Measurements from ENCODE around the gene GAGE13. TPM values are rescaled to one million over a fixed set of nuclear protein-coding genes. Genes with fewer than 3 reads are reported as not detected.
A peak's percentile ranks its signal among the peaks of the same experiment; 100 is the strongest.
"Not testable (repeated sequence)": the region's sequence is repeated elsewhere in the genome, so short reads cannot be mapped to it uniquely, and the experiment has no call there.

The GAGE13 gene
- total RNA-seq, 2 experiments from 2014 or later = not detected

GRCh38 chrX:49303346-49303745, 28.0 kb upstream of the GAGE13 start, which contains the start of gene GAGE10:
TSS of gene GAGE10 (plus strand) at chrX:49303646. CDS start at chrX:49304860, 1,214 bp downstream.
- Mint-ChIP-seq H3K27ac (no peak within 1 kb of the TSS), H3K9me3 (ENCODE audit: low read depth) (no peaks in the 10 kb centered on the region), H3K4me3 (no peak within 1 kb of the TSS), H3K4me1 (peaks cover under 1% of the 10 kb centered on the region), H3K36me3 (ENCODE audit: low read depth) (no peaks in the 10 kb centered on the region), H3K27me3 (no peaks in the 10 kb centered on the region)
- no peak for DNase-seq
- no peak for ATAC-seq
- ChIA-PET CTCF (no interaction called here), POLR2A (no interaction called here)
- intact Hi-C loops (cut with DNase I, micrococcal nuclease) = no loop called here

DNA sequence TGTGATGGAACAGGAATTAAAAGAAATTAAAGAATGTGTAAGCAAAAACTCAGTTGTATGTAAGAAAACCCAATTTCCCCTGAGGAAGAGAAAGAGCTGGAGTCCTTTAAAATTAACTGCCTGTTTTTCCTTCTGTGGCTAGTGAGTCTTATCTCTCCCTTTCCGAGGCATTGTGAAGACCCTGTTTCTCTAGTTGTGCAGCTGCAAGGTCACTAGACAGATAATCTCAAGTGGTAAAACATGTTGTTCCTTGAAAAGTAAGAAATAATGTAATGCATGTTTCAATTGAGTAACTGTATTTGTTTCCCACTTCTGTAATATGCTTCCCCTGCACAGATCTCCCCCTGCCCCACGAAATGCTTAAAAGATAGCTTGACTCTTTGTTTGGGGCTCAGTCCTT, 23.6 kb upstream of the GAGE13 start:
- DNase-seq; H3K4me3 Mint-ChIP-seq; H3K27ac Mint-ChIP-seq; intact Hi-C loops (cut with DNase I, micrococcal nuclease); CTCF ChIA-PET; H3K36me3 Mint-ChIP-seq (ENCODE audit: low read depth); ATAC-seq; POLR2A ChIA-PET; H3K27me3 Mint-ChIP-seq; H3K9me3 Mint-ChIP-seq (ENCODE audit: low read depth): not testable (repeated sequence)
- peaks cover 20% of the 10 kb centered on the region for H3K4me1 Mint-ChIP-seq

DNA sequence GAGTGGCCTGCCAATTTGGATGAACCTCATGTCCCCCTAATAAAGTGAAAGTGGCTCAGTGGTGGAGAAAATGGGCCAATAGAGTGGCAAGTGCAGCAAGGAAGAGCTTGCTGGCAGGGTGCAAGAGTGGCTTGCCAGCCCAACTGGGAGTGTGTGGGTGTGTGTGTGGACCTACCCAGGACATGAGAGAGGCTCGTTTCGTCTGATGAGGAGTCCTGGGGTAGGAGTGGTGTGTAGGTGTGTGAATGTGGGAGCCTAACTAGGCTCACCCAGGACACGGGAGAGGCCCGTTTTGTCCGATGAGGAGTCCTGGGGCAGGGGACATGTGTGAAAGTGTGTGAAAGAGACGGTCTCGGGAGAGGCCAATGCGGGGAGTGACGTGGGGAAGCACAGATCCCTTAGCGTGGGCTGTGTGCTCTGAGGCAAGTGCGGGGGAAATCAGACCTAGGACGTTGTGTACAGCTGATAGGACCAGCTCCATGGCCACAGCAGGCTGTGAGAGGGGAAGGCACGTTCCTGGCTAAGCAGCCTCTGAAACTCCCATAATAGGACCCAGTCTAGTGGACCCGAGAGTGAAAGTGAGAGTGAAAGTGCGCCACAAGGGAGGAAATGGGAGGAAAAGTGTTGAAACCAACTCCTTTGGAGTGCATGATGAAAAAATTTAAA, 22.6 kb upstream of the GAGE13 start:
- CTCF ChIA-PET = interaction anchor here (0.6 kb wide), 1 partner anchor 17 kb away, joined by 4 read pairs; no protein-coding TSS in a partner anchor
- Mint-ChIP-seq H3K27ac (peak overlapping the region; percentile 95), H3K9me3 (ENCODE audit: low read depth) (no peaks in the 10 kb centered on the region), H3K36me3 (ENCODE audit: low read depth) (no peaks in the 10 kb centered on the region), H3K4me1 (peaks cover 20% of the 10 kb centered on the region), H3K4me3 (peak overlapping the region; percentile 70), H3K27me3 (no peaks in the 10 kb centered on the region)
- ATAC-seq (peak; percentile 60), DNase-seq (peak; percentile 29)
- POLR2A ChIA-PET = interaction anchor here (1.1 kb wide), 1 partner anchor 40 kb away, joined by 3 read pairs; no protein-coding TSS in a partner anchor
- intact Hi-C loops (cut with DNase I, micrococcal nuclease) = loop anchor here in 1 of 2 experiments (1.0 kb wide), 1 partner anchor 39 kb away; the partner anchor contains the start of gene PPP1R3F

DNA sequence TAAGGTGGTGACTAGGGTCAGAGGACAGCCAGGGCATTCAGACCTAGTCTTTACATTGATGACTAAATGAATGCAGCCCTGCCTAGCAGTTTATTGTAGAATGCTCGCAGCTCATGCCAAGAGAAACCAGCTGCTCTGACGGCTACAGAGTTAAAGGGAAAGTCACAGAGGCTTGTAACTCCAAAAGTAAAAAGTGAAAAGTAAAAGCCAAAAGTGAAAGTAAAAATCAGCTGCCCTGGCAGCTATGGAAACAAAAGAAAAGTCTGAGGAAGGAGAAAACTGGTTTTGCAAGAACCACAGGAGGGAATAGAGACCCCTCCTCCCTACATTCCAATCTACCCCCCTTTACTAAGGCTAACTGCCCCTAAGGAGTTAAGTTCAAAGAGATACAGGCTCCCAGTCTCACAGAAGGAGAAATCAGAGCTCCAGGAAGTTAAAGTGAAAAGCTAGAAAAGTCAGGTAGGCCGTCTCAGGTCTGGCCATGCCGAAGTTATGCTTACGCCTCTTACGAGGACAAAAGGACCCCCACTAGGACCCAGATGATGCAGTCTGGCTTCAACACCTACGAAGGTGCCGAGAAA, 21.9 kb upstream of the GAGE13 start:
- Mint-ChIP-seq H3K36me3 (ENCODE audit: low read depth) (no peaks in the 10 kb centered on the region), H3K27ac (peak overlapping the region; percentile 95), H3K4me1 (peaks cover 20% of the 10 kb centered on the region), H3K4me3 (peak overlapping the region; percentile 70), H3K9me3 (ENCODE audit: low read depth) (no peaks in the 10 kb centered on the region), H3K27me3 (no peaks in the 10 kb centered on the region)
- ATAC-seq (peak; percentile 72), DNase-seq (peak; percentile 30)
- CTCF ChIA-PET = interaction anchor here (0.6 kb wide), 1 partner anchor 18 kb away, joined by 4 read pairs; no protein-coding TSS in a partner anchor
- POLR2A ChIA-PET = interaction anchor here (0.7 to 1.1 kb wide), 2 partner anchors 40 to 633 kb away, joined by 3 read pairs; no protein-coding TSS in a partner anchor
- intact Hi-C loops (cut with DNase I, micrococcal nuclease) = loop anchor here in 1 of 2 experiments (1.0 kb wide), 1 partner anchor 40 kb away; the partner anchor contains the start of gene PPP1R3F

GRCh38 chrX:49310371-49310770, 21.0 kb upstream of the GAGE13 start:
- ChIA-PET CTCF (no interaction called here), POLR2A (no interaction called here)
- H3K9me3 Mint-ChIP-seq (ENCODE audit: low read depth) = no peaks in the 10 kb centered on the region
- no peaks in the 10 kb centered on the region for H3K36me3 Mint-ChIP-seq (ENCODE audit: low read depth)
- peak overlapping the region; percentile 95 for H3K27ac Mint-ChIP-seq
- no peak for DNase-seq
- H3K27me3 Mint-ChIP-seq = no peaks in the 10 kb centered on the region
- no peak overlapping the region for H3K4me3 Mint-ChIP-seq
- peaks cover 20% of the 10 kb centered on the region for H3K4me1 Mint-ChIP-seq
- ATAC-seq = no peak
- intact Hi-C loops (cut with DNase I, micrococcal nuclease) = no loop called here

- Mint-ChIP-seq H3K36me3 (ENCODE audit: low read depth) (no peaks in the 10 kb centered on the region), H3K4me1 (peaks cover 20% of the 10 kb centered on the region), H3K27ac (no peak overlapping the region), H3K9me3 (ENCODE audit: low read depth) (no peaks in the 10 kb centered on the region), H3K4me3 (no peak overlapping the region), H3K27me3 (no peaks in the 10 kb centered on the region)
- DNase-seq (no peak), ATAC-seq (no peak)
- CTCF ChIA-PET = no interaction called here
- POLR2A ChIA-PET = no interaction called here
- intact Hi-C loops (cut with DNase I, micrococcal nuclease) = no loop called here
Observed at GRCh38 chrX:49312176-49312575, 19.2 kb upstream of the GAGE13 start.

DNA sequence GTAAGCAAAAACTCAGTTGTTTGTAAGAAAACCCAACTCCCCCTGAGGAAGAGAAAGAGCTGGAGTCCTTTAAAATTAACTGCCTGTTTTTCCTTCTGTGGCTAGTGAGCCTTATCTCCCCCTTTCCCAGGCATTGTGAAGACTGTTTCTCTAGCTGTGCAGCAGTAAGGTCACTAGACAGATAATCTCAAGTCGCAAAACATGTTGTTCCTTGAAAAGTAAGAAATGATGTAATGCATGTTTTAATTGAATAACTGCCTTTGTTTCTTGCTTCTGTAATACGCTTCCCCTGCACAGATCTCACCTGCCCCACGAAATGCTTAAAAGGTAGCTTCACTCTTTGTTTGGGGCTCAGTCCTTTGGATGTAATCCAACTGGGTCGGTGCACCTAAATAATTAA, 15.3 kb upstream of the GAGE13 start:
- no peak for DNase-seq
- H3K36me3 Mint-ChIP-seq (ENCODE audit: low read depth) = no peaks in the 10 kb centered on the region
- no peaks in the 10 kb centered on the region for H3K27me3 Mint-ChIP-seq
- ChIA-PET POLR2A (no interaction called here), CTCF (no interaction called here)
- H3K9me3 Mint-ChIP-seq (ENCODE audit: low read depth) = no peaks in the 10 kb centered on the region
- no peak for ATAC-seq
- H3K27ac Mint-ChIP-seq = no peak overlapping the region
- intact Hi-C loops (cut with DNase I, micrococcal nuclease) = no loop called here
- no peaks in the 10 kb centered on the region for H3K4me1 Mint-ChIP-seq
- H3K4me3 Mint-ChIP-seq = no peak overlapping the region

GRCh38 chrX:49321737-49322136, 9.6 kb upstream of the GAGE13 start, which contains the start of gene GAGE12J:
TSS of gene GAGE12J (plus strand) at chrX:49322037. CDS start at chrX:49323194, 1,157 bp downstream.
- POLR2A ChIA-PET; H3K27me3 Mint-ChIP-seq; H3K4me3 Mint-ChIP-seq; H3K4me1 Mint-ChIP-seq; H3K36me3 Mint-ChIP-seq (ENCODE audit: low read depth); H3K9me3 Mint-ChIP-seq (ENCODE audit: low read depth); CTCF ChIA-PET; DNase-seq; ATAC-seq; H3K27ac Mint-ChIP-seq; intact Hi-C loops (cut with DNase I, micrococcal nuclease): not testable (repeated sequence)

GRCh38 chrX:49322266-49322665, 9.1 kb upstream of the GAGE13 start:
- CTCF ChIA-PET; H3K27me3 Mint-ChIP-seq; intact Hi-C loops (cut with DNase I, micrococcal nuclease); H3K9me3 Mint-ChIP-seq (ENCODE audit: low read depth); H3K4me3 Mint-ChIP-seq; H3K27ac Mint-ChIP-seq; ATAC-seq; DNase-seq; H3K36me3 Mint-ChIP-seq (ENCODE audit: low read depth); H3K4me1 Mint-ChIP-seq; POLR2A ChIA-PET: not testable (repeated sequence)

- H3K27me3 Mint-ChIP-seq; H3K36me3 Mint-ChIP-seq (ENCODE audit: low read depth); H3K9me3 Mint-ChIP-seq (ENCODE audit: low read depth); intact Hi-C loops (cut with DNase I, micrococcal nuclease); CTCF ChIA-PET; ATAC-seq; H3K4me3 Mint-ChIP-seq; H3K4me1 Mint-ChIP-seq; POLR2A ChIA-PET; H3K27ac Mint-ChIP-seq; DNase-seq: not testable (repeated sequence)
Observed at GRCh38 chrX:49323735-49324134, 7.6 kb upstream of the GAGE13 start.

- H3K36me3 Mint-ChIP-seq (ENCODE audit: low read depth); H3K9me3 Mint-ChIP-seq (ENCODE audit: low read depth); DNase-seq; CTCF ChIA-PET; H3K27ac Mint-ChIP-seq; H3K4me1 Mint-ChIP-seq; intact Hi-C loops (cut with DNase I, micrococcal nuclease); H3K4me3 Mint-ChIP-seq; POLR2A ChIA-PET; ATAC-seq; H3K27me3 Mint-ChIP-seq: not testable (repeated sequence)
Observed at GRCh38 chrX:49330421-49330820, 961 bp upstream of the GAGE13 start.

DNA sequence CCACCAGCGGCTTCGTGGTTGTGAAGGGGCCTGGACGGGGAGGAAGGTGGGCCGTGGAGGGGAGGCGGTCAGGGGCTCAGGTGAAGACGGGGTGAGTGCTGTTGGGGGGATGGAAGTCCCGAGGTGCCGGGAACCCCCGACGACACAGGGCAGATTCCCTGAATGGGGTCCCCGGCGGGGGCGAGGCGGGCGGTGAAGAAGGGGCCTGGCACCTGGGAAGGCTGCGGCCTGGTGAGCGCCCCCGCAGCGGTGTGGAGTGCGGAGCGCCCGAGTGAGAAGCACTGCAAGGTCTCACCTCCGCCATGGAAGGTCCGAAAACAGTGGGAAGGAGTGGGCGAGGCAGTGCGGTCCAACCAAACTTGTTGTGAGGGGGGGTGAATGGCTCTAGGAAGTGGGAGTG, 459 bp downstream of the GAGE13 start:
- H3K27ac Mint-ChIP-seq; H3K27me3 Mint-ChIP-seq; H3K36me3 Mint-ChIP-seq (ENCODE audit: low read depth); DNase-seq; CTCF ChIA-PET; H3K4me3 Mint-ChIP-seq; H3K4me1 Mint-ChIP-seq; H3K9me3 Mint-ChIP-seq (ENCODE audit: low read depth); intact Hi-C loops (cut with DNase I, micrococcal nuclease); ATAC-seq; POLR2A ChIA-PET: not testable (repeated sequence)
